ENCODE results near the gene KRT74.
A peak's percentile ranks its signal among the peaks of the same experiment; 100 is the strongest.

Gene KRT74

DNA sequence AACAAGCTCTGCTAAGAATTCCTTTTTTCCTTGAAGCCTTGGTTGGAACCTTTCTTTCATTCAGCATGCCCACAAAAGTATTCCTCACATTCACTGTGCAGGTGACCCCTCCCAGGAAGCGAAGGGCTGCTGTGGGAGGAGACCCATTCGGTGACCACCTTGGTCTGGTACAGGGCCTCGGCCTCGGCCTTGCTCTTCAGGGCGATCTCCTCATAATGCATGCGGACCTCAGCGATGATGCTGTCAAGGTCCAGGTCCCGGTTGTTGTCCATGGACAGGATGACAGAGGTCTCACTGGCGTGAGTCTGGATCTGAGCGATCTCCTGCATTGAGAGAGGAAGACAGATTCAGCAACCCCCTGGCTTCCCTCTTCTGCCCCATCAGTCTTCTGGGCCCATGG is 3.1 kb downstream of the KRT74 start:
- DNase-seq: no peak

DNA sequence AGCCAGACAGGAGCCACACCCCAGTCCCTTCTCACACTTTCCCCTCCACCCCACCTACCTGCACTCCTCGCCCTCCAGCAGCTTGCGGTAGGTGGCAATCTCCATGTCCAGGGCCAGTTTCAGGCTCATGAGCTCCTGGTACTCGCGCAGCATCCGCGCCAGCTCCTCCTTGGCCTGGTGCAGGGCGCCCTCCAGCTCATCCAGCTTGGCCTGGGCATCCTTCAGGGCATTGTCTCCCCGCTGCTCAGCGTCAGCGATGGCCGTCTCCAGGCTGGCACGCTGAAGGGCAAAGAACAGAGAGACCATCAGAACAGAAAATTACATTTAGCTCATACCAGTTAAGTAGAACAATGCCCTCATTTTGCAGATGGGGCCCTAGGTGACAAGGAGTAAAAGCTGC is 5.5 kb downstream of the KRT74 start:
- no peak for DNase-seq

DNA sequence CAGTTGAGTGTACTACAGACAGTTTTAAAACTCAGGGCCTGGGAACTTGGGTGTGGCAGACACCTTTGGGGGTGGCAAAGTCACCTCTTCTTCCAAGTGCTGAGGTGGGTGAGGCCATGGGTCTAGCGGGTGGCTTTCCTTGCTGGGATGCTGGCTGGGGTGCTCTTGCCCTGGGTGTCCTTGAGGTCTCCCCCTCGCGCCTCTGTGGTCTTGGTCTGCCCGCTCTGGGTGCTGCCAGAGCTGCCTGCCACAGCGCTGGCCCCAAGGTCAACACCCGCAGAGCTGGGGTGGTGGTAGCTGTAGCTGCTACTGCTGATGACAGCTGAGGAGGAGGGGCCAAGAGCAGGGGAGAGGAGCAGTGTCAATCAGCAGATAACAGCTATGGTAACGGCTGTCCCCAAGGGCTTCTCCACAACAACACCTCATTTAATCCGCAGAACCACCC is 6.8 kb downstream of the KRT74 start:
- peak; percentile 80 for DNase-seq

DNA sequence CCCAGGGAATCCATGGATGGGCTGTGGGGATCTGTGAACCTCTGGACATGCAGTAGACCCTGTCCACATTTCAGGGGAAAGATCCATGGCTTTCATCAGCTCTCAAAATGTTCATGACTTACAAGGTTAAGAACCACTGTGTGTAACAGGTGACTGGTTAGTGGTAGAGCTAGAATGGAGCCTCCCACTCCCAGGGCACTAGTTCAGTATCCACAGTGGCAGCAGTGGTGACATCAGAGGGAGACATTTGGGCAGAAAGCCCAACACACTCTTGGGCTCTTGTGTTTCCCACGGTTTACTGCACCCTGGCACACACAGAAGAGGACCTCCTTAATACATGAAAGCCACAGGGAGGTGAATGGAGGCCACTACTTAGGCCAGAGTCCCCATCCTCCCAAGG is 9.1 kb downstream of the KRT74 start:
- DNase-seq: no peak

DNA sequence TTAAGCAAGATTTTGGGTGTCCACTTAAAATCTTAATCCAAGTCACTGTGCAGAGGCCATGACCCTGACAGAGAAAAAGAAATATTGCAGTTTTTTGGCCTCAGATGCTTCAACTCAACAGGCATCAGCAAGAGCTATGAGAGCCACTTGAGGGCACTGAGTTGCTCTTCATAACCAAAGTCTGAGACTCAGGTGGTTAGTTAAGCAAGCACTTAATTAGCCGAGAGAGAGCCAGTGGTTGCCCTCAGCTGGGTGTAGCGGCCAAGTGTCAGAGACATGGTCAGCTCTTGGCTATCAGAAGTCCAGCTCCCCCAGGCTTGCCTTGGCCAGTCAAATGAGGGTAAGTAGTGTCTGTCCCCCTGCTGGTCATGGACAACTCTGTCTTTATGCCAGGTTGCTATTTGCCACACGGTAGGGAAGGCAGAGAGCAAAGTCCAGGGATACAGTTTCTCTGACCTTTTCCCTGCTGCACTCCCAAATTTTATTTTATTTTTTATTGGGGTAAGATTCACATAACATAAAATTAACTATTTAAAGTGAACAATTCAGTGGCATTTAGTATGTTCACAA is 11.7 kb downstream of the KRT74 start:
- DNase-seq: no peak

DNA sequence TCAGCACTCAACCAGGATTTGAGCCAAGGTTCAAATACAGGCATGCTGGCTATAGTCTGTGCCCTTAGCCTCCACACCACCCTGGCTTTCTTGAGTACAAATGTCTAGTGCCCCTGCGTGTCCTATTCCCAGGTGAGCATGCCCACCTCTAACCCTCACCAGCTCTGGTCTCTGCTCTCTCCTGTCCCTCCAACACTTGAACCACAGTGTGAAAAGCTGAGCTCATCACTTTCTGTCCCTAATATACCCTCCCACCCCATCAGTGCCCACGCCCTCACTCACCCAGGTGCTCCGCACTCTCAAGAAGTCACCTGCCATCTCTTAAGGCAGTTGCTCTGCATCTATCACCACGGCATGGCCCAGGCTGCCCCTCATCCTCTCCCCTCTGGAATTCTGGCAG is 13.7 kb downstream of the KRT74 start:
- DNase-seq: no peak

DNA sequence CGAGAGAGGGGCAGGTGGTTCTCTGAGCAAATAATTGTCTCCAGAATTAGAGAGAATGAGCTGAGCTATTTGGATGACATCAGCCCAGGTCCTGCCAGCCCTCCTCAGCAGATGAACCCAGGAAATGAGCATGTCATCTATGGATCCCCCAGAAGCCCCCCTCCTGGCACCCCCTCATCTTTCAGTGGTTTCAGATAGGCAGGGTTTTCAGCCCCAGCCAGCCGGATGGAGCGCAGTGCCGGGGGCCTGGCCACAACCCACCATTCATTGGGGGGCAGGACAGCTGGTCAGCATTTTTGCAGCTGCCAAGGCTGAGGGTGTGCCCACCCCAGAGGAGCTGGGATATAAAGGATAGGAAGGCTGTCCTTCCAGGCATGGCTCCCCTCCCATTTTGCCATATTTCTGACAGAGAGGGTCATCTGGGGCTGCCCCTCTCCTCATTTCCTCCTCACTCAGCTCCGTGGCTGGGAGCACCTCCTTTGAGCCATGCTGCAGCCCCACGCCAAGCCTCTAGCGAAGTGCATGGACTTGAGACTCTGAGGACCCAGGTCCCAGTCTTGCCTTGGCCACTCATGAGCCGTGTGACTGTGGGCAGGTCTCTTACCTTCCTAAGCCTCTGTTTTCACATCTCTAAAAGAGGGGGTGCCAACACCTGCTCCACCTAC is 14.7 kb downstream of the KRT74 start:
- DNase-seq: no peak

DNA sequence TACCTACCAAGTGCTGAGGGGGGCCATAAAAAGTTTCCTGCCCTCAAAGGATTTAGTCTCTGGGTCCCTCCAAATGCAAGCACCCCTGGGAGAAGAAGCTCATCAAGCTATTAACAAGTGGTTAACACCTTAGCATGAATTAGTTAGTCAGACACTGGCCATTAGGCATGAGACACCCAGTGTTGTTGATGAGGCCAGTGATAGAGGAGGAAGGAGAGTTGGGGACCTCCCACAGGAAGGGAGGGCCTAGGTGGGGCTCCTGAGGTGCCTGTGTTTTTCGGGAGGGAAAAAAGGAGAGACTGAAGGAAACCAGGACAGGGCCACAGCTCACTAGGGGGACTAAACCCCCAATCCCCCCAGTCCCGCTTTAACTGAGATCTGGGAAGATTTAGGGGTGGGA is 16.2 kb downstream of the KRT74 start:
- no peak for DNase-seq

DNA sequence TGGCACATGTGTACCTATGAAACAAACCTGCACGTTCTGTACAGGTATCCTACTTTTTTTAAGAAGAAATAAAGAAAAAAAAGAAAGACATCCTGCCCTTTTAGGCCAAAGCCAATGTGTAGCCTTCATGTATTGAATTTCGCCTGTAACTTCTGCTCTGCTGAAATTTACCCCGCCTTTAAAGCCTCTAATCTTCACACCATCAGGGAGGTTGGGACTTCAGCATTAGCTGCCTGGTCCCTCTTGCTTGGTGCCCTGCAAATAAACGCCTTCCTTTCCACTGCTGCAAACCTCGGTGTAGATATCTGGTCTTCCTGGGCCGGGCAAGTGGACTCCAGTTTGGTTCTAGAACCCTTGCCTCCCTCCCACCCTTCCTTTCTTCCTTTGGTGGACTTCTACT is 18.1 kb downstream of the KRT74 start:
- DNase-seq: no peak

DNA sequence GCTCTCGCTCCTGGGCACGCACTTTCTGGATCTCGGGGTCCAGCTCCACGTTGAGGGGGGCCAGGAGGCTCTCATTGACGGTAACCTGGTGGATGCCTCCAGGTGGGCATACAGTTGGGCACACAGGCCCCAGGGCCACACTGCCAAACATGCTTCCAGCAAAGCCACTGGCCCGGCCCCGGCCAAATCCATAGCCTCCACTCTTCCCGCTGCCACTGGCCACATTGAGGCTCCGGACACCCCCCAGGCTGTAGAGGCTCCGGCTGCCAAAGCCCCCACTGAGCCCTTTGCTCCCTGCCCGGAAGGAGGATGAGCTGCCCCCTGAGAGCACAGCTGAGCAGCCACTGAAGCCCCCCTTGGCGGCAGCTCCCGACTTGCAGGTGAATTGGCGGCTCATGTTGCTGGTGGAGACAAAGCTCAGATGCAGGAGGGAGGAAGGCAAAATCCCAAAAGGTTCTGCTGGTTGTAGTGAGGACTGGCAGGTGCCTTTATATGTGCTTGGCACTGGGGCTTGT is 20.9 kb downstream of the KRT74 start, which contains the start of gene KRT71:
Gene KRT71 (minus strand): TSS at position 465 of the 515 bp plus-strand sequence. CDS start 68 bp downstream, at position 397.
- DNase-seq: no peak

DNA sequence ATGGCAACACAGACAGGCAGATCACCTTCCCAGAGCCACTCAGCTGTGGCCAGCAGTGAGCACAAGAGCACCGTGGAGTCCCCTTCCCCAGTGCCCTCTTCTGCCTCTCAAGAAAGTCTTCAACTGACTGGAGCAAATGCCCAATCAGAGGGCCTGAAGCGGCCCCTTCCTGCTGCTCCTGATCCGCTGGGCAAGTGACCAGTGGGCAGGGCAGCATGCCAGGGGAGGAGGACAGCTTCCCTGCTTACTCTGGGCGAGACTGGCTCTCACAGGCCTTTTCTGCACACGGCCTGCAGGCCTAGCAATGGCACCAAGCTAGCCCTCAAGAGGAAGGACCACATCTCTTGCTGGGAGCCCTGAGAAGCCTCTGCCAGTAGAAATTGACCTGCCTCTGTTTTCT is 21.6 kb downstream of the KRT74 start:
- DNase-seq: no peak

DNA sequence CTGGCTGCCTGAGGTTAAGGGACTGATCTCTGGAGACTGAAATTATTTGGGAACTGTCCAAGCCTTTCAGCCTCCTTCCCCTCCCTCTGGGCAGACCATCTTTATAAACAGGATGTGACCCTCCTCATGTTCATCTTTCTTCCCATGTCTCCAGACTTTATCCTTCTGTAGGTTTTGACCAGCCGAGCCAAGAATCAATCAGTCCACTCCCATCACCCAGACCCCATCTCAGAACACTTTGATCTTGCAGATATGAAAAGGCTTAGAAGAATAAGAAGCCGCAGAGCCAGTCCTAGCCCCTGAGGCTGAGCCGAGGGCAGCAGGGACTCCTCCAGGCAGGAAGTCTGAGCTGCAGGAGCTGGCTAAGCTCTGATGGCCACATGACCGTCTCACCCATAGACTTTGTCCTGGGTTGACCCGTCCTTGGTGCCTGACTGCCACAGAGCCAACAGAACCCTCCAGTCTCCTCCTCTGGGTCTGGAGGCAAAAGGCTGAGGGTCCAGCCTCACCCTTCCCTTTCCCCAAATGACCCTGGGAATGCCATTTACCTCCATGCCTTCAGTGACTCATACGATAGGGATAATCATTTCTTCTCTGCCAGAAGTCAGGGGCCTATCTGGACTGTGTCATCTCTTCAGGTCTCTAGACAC is 22.3 kb downstream of the KRT74 start:
- DNase-seq: no peak

DNA sequence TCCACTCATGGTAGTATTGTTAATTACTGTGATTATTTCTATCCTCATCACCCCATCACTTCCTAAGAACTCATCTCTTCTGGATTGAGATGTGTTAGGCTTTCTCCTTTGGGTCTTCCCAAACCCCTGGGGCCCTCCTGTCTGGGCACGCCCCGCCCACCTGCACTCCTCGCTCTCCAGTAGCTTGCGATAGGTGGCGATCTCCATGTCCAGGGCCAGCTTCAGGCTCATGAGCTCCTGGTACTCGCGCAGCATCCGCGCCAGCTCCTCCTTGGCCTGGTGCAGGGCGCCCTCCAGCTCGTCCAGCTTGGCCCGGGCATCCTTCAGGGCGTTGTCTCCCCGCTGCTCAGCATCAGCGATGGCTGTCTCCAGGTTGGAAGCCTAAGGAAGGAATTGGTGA is 27.5 kb downstream of the KRT74 start:
- no peak for DNase-seq

DNA sequence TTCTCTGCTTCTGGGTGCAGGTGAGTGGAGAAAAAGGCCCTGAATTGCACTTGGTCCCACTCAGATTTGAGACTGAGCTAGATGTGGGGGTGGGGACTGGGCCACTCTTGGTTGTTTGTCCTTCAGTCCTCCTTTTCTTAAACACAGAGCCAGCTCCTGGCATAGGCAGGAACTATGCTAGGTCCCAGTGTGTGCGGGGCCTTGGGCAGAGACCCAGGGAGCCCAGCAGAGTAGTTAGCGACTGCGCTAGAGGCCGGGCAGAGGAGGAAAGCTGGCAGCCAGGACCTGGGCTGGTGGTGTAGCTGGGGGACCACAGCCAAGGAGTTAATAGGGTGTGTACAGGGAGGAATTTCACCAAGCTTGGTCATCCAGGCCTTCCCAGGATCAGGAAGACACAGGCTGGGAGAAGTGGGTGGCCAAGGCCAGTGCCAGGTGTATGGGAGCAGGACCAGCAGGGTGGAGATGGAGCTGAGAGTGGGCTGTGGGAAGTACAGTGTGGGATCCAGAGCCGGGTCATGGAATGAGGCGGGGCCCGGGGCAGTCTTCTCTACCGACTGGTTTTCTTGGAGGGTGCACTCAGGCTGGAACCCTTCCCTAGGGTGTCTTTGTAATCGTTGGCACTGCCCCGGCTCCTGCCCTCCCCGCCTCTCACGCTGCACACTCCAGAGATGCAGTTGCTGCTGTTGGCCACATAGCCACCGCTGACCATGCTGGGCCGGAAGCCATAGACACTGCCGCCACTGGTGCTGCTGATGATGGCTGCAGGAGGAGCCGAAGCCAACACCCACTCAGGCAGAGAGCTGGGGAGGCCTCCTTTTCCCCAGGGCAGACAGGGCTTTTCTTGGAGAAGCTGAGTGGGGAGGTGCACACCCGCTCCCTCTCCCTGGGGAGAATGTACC is 29.4 kb downstream of the KRT74 start:
- no peak for DNase-seq

DNA sequence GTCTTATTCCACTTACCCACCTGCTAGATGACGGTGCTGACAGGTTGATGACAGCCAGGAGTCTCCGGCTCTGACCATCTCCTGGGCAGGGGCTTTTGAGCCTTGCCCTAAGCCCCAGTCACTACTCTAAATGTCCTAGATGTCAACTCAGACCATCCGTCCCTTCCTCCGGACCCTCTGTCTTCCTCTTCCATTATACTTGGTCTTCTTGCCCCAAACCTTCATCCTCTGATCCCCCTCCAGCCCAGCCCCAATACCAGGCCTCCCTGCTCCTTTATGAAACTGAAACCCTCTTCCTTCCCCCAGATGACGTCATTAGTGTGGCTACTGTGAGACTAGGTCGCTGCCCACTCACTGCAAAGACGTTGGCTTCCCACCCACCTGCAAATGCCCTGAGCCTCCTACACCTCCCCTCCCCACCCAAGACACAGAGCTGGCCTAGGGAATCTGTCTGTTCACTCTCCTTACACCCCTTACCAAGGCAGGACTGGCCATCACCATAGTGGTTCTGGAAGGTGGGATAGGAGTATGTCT is 30.8 kb downstream of the KRT74 start:
- DNase-seq: no peak

DNA sequence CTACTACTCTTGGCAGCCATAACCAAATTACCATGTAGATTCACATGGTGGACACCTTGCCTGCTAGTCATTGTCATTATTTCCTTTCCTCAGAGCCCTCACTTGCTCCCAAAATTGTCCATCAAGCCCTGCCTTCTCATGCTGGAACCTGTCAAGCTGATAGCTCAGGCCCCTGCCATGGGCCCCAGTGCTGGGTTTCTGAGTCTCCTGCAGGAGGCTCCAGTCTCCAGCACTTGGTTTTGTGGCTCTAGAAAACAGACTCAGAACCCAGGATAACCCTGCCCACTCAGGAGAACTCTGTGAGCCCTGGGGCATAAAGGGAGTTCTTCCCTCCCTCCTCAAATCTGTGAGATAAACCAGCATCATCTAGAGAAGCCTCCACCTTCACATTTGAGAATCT is 31.5 kb downstream of the KRT74 start:
- no peak for DNase-seq

DNA sequence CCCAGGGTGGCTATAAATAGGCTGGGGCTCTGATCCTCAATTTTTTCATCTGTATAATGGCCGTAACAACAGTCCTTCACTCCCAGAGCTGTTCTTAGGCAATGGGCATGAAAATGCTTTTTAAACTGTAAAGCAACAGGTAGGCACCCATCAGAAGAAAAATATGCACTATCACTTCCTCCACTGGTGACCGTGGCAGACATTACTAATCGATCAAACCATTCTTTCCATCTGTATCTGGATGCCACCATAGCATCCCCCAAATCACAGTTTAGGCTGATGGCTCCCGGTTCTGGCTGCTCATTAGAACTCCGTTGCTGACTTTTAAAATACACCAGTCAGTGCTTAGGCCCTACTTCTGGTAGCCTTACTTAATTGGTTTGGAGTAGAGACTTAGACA is 31.9 kb downstream of the KRT74 start:
- no peak for DNase-seq

DNA sequence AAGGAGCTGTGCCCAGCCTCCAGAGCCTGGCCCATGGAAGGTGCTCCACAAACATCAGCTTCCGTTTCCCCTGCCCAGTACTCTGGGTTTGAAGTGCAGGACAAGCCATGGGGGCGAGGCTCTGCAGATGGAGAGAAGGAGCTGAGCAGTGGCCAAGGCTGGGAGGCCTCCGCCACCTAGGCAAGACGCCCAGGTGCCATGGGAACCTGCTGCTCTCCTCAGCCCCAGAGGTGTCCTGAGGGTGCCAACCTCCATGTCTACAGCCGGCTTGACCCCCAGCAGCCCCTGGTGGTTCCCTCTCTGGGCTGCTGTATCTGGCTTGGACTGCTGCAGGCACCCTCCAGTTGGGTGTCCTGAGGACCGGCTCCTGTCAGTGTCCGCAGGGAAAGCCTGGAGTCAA is 33.1 kb downstream of the KRT74 start:
- DNase-seq: no peak

DNA sequence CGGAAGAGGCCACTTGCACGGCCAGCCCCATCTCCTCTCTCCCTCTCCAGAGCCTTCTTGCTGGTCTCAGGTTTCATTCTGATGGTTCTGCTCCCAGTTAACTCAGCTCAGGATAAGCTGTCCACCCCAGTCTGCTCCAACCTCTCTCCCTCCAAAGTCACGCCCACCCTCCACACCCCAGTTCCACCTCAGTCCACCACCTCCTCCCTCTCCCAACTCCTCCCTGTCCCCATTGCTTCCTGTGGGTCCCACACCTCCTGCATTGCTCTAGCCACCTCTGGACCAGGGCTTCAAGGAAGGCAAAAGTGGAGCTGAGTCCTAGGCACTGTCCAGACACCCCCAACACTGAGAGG is 33.8 kb downstream of the KRT74 start:
- DNase-seq: no peak

DNA sequence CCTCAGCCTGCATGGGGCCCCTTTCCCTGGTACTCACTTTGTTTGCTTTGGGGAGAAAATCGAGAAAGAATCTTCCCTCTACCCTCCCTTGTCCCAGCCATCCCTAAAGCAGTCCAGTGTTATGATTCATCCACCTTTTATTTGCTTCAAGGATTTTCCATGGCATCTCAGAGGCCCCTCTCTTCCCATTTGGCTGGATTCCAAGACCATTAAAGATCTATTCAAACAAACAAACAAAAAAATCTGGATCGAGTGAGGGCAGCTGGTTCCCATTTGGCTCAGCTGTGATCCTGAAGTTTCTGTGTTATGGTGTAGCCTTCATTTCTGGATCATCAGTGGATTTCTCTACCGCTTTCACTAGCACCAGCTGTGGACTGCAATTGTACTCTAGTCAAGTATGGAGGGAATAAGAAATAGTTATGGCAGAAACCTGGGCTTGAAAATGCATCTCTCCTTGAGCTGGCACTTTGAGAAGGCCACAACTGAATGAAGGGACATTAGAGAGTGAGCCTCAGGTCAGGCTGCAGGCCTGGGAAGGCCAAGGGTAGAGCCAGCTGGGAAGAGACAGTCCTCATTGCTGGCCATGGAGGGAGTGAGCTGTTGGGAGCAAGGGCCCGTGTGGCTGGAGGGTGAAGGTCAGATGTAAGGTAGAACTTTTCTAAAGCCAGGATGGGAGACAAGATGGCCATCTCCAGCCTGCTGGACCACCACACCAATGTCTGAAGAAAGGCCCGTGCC is 34.4 kb downstream of the KRT74 start:
- DNase-seq: no peak

DNA sequence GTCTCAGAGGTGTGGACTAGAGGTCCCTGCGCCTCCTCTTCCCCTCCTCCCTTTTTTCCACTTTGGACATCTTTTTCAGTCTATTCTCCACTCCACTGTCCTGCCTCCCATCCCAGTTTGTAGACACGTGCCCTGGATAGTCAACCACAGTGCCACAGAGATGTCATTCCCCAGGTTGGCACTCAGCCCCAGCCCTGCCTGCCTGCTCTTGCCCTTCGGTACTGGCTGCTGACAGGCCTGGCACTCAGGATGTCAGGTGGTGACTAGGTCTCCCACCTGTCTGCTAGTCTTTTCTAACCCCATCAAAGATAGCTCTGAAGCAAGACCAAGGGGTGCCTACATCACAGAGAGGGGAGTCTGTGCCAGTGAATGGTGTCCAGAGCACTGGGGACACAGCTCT is 36.5 kb downstream of the KRT74 start:
- no peak for DNase-seq

DNA sequence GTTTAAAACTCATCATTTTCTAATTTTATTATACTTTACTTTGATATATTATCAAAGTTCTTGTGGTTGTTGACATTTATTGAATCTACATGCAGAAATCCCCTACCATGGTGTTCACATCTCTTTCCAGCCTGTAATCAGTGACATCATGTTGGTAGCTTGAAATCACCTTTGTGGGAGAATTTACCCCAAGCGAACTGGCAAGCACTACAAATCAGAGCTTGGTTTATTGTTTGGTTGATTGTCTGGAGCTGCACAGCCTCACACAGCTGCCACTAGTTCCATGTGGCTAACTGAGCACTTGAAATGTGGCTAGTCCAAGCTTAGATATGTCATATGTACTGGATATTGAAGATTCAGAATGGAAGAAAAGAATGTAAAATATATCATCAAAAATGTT is 38.1 kb downstream of the KRT74 start:
- DNase-seq: no peak
